H1 (cell line): ENCODE results near the gene FRK. TPM values are rescaled to one million over a fixed set of nuclear protein-coding genes. Genes with fewer than 3 reads are reported as not detected.

ENCODE experiments used
- CTCF ChIA-PET: fragments of 300-600 bp; sonication (Branson Sonifier 250); formaldehyde crosslinking; loops from one replicate; lab custom pipeline; 2021; ENCODE audit not compliant: partially characterized antibody; lab: Charles Lee
- POLR2A ChIA-PET: fragments of 300-600 bp; sonication (Branson Sonifier 250); formaldehyde crosslinking; loops from one replicate; lab custom pipeline; 2021; ENCODE audit warnings: inconsistent platforms; ENCODE audit not compliant: partially characterized antibody; lab: Charles Lee
- DNase-seq, 2 experiments: peaks; one replicate each; pipeline versions ENCODE4 v3.0.0 to v3.0.0-alpha.2; 2010 to 2022; ENCODE audit warnings: low spot score in 2 of 2, low read depth in 1 of 2, mixed read lengths in 1 of 2
- FAIRE-seq: peaks from 2 replicates; lab custom pipeline; 2011; peaks lifted over from hg19 to GRCh38; lab: Jason Lieb, UNC
- H2AFZ ChIP-seq: 2 replicates; pipeline ENCODE4 v1.8.1; 2012; ENCODE audit warnings: low read length, inconsistent platforms
- H2AK5ac ChIP-seq: 2 replicates; pipeline ENCODE4 v1.6.1; 2013; ENCODE audit warnings: low read depth, low read length
- H2BK120ac ChIP-seq: replicated peaks from 2 replicates; pipeline ENCODE3; 2013; ENCODE audit warnings: low read depth, low read length, inconsistent platforms
- H2BK12ac ChIP-seq: 2 replicates; pipeline ENCODE4 v1.6.1; 2013; ENCODE audit warnings: low read depth, low read length
- H2BK15ac ChIP-seq: 2 replicates; pipeline ENCODE4 v1.6.1; 2013; ENCODE audit warnings: low read length
- H2BK20ac ChIP-seq: 2 replicates; pipeline ENCODE4 v1.6.1; 2013; ENCODE audit warnings: low read length
- H2BK5ac ChIP-seq: 2 replicates; pipeline ENCODE4 v1.6.1; 2013; ENCODE audit warnings: low read depth, low read length
- H3K14ac ChIP-seq: 2 replicates; pipeline ENCODE4 v1.6.1; 2013; ENCODE audit warnings: inconsistent platforms; ENCODE audit not compliant: insufficient read length
- H3K18ac ChIP-seq: 2 replicates; pipeline ENCODE4 v1.6.1; 2013; ENCODE audit warnings: low read length; ENCODE audit errors: extremely low read depth
- H3K23ac ChIP-seq: 2 replicates; pipeline ENCODE4 v1.6.1; 2013; ENCODE audit warnings: inconsistent platforms; ENCODE audit not compliant: insufficient read length
- H3K23me2 ChIP-seq: 2 replicates; pipeline ENCODE4 v1.6.1; 2013; ENCODE audit warnings: low read depth, low read length
- H3K27ac ChIP-seq: 2 replicates; pipeline ENCODE4 v1.6.1; 2011; ENCODE audit warnings: low read depth, low read length, inconsistent platforms
- H3K27me3 ChIP-seq, 4 experiments: replicated peaks in 1 of 4; 1 replicate in 1 of 4; 2 replicates in 3 of 4; pipeline versions ENCODE4 v1.6.1 to v1.8.1; 2011 to 2013; ENCODE audit warnings: low read length in 3 of 4, mild to moderate bottlenecking in 3 of 4, inconsistent platforms in 2 of 4, mixed read lengths in 2 of 4, moderate library complexity in 1 of 4; ENCODE audit not compliant: control insufficient read depth in 3 of 4, insufficient read depth in 3 of 4; ENCODE audit errors: extremely low read depth in 1 of 4
- H3K36me3 ChIP-seq, 4 experiments: 2 replicates each; pipeline versions ENCODE4 v1.6.1 to v1.8.1; 2011 to 2013; ENCODE audit warnings: mild to moderate bottlenecking in 4 of 4, low read length in 3 of 4, moderate library complexity in 2 of 4, control low read depth in 1 of 4, inconsistent platforms in 1 of 4; ENCODE audit not compliant: insufficient read depth in 4 of 4, control insufficient read depth in 2 of 4
- H3K4ac ChIP-seq: replicated peaks from 2 replicates; pipeline ENCODE3; 2013; ENCODE audit warnings: low read length, low read depth, mixed read lengths, inconsistent platforms; ENCODE audit not compliant: insufficient read length
- H3K4me1 ChIP-seq, 4 experiments: replicated peaks in 1 of 4; 1 replicate in 1 of 4; 2 replicates in 3 of 4; pipeline versions ENCODE4 v1.6.1 to v1.8.1; 2011 to 2013; ENCODE audit warnings: low read length in 3 of 4, inconsistent platforms in 2 of 4, mixed read lengths in 1 of 4; ENCODE audit not compliant: insufficient read depth in 4 of 4, control insufficient read depth in 3 of 4
- H3K4me2 ChIP-seq, 2 experiments: 2 replicates each; pipeline versions ENCODE4 v1.6.1 to v1.8.1; 2011 to 2013; ENCODE audit warnings: low read depth in 2 of 2, low read length in 2 of 2, control low read depth in 1 of 2, inconsistent platforms in 1 of 2, mild to moderate bottlenecking in 1 of 2; ENCODE audit not compliant: insufficient read depth in 1 of 2
- H3K4me3 ChIP-seq, 4 experiments: fragments of 200-600, 300-600 bp in 1 of 4; sonication (generic), shearing (Covaris generic), sonication (Bioruptor Twin) in 1 of 4; 2 replicates each; pipeline versions ENCODE4 v1.5.1 to v1.8.1; 2011 to 2016; ENCODE audit warnings: low read length in 4 of 4, low read depth in 3 of 4, control low read depth in 2 of 4, inconsistent platforms in 2 of 4, mild to moderate bottlenecking in 2 of 4, mixed read lengths in 1 of 4, moderate library complexity in 1 of 4; ENCODE audit not compliant: insufficient read depth in 2 of 4; ENCODE audit errors: extremely low read depth in 1 of 4
- H3K56ac ChIP-seq: replicated peaks from 2 replicates; pipeline ENCODE3; 2013; ENCODE audit warnings: low read depth, mild to moderate bottlenecking, mixed read lengths, low read length, inconsistent platforms; ENCODE audit not compliant: insufficient read length
- H3K79me1 ChIP-seq: 2 replicates; pipeline ENCODE4 v1.6.1; 2013; ENCODE audit warnings: low read depth, low read length, control low read depth
- H3K79me2 ChIP-seq, 2 experiments: 2 replicates each; pipeline versions ENCODE4 v1.6.1 to v1.8.1; 2012 to 2013; ENCODE audit warnings: low read length in 2 of 2, mild to moderate bottlenecking in 2 of 2, inconsistent platforms in 1 of 2; ENCODE audit not compliant: insufficient read depth in 2 of 2, control insufficient read depth in 1 of 2
- H3K9ac ChIP-seq, 4 experiments: replicated peaks in 1 of 4; 1 replicate in 1 of 4; 2 replicates in 3 of 4; pipeline versions ENCODE4 v1.6.1 to v1.8.1; 2011 to 2013; ENCODE audit warnings: low read depth in 3 of 4, low read length in 3 of 4, control low read depth in 2 of 4, mild to moderate bottlenecking in 2 of 4, moderate library complexity in 2 of 4, inconsistent platforms in 1 of 4; ENCODE audit errors: extremely low read depth in 1 of 4
- H3K9me3 ChIP-seq, 2 experiments: 2 replicates each; pipeline versions ENCODE4 v1.6.1 to v1.8.1; 2012 to 2013; ENCODE audit warnings: mild to moderate bottlenecking in 2 of 2, moderate library complexity in 2 of 2, control low read depth in 1 of 2, inconsistent platforms in 1 of 2, low read depth in 1 of 2, low read length in 1 of 2, mixed read lengths in 1 of 2; ENCODE audit not compliant: insufficient read depth in 2 of 2
- H4K20me1 ChIP-seq, 2 experiments: replicated peaks in 1 of 2; 2 replicates each; pipeline versions ENCODE3 to v1.8.1; 2011 to 2013; ENCODE audit warnings: inconsistent platforms in 2 of 2, low read length in 2 of 2, mild to moderate bottlenecking in 1 of 2; ENCODE audit not compliant: insufficient read depth in 2 of 2, control insufficient read depth in 1 of 2
- H4K5ac ChIP-seq: 2 replicates; pipeline ENCODE4 v1.6.1; 2013; ENCODE audit warnings: low read length, low read depth, mixed read lengths, inconsistent platforms; ENCODE audit not compliant: insufficient read length
- H4K8ac ChIP-seq: 2 replicates; pipeline ENCODE4 v1.8.0; 2013; ENCODE audit warnings: mild to moderate bottlenecking, moderate library complexity, low read length, inconsistent platforms; ENCODE audit not compliant: insufficient read depth; ENCODE audit errors: extremely low read depth
- H4K91ac ChIP-seq: replicated peaks from 2 replicates; pipeline ENCODE3; 2013; ENCODE audit warnings: low read length, mixed read lengths, inconsistent platforms; ENCODE audit not compliant: insufficient read length
- NANOG ChIP-seq: IDR thresholded peaks from 2 replicates; pipeline ENCODE4 v1.6.1; 2011; ENCODE audit warnings: low read length, low read depth, mild to moderate bottlenecking, inconsistent platforms; ENCODE audit not compliant: insufficient read depth, poor library complexity, severe bottlenecking
- NRF1 ChIP-seq: IDR thresholded peaks from 2 replicates; pipeline ENCODE4 v1.6.1; 2011; ENCODE audit warnings: mild to moderate bottlenecking, low read depth, low read length, improper control_type of control experiment
- POLR2AphosphoS5 ChIP-seq: IDR thresholded peaks from 2 replicates; pipeline ENCODE4 v1.6.1; 2011; ENCODE audit warnings: low read depth, low read length
- RAD21 ChIP-seq, 2 experiments: IDR thresholded peaks in 1 of 2; conservative IDR thresholded peaks in 1 of 2; 2 replicates each; pipeline ENCODE4 v1.6.1; 2011; ENCODE audit warnings: low read depth in 2 of 2, low read length in 2 of 2, improper control_type of control experiment in 1 of 2, inconsistent platforms in 1 of 2, mild to moderate bottlenecking in 1 of 2, moderate library complexity in 1 of 2
- RNF2 ChIP-seq: fragments of 200-900, 300-1000 bp; sonication (generic); IDR thresholded peaks from 2 replicates; pipeline ENCODE4 v1.7.1; 2016; ENCODE audit warnings: borderline replicate concordance, low read depth, mild to moderate bottlenecking, antibody characterized with exemption, low read length; ENCODE audit not compliant: poor library complexity, severe bottlenecking; ENCODE audit errors: missing control alignments
- SAP30 ChIP-seq: fragments of 300-600 bp; sonication (generic); IDR thresholded peaks from 2 replicates; pipeline ENCODE4 v1.7.1; 2012; ENCODE audit warnings: low read length, moderate library complexity, mild to moderate bottlenecking, inconsistent platforms; ENCODE audit not compliant: insufficient read depth, insufficient replicate concordance
- SP4 ChIP-seq: IDR thresholded peaks from 2 replicates; pipeline ENCODE4 v1.6.1; 2012; ENCODE audit warnings: low read length, inconsistent platforms
- SRF ChIP-seq: IDR thresholded peaks from 2 replicates; pipeline ENCODE4 v1.6.1; 2011; ENCODE audit warnings: mild to moderate bottlenecking, low read depth, low read length, moderate library complexity
- TAF7 ChIP-seq: optimal IDR thresholded peaks from 2 replicates; pipeline ENCODE3; 2011; ENCODE audit warnings: low read depth, mild to moderate bottlenecking, inconsistent platforms, low read length, moderate library complexity, borderline replicate concordance
- WGBS, 2 experiments: shearing (Covaris generic) in 1 of 2; methylation state at CpG; one replicate each; pipeline versions ENCODE4 v1.1.6 to v1.1.7; 2013 to 2015; ENCODE audit warnings: low lambda C conversion rate in 2 of 2, mixed read lengths in 2 of 2, inconsistent platforms in 1 of 2, low coverage in 1 of 2, missing lambda C conversion rate in 1 of 2; ENCODE audit not compliant: insufficient replicate concordance in 2 of 2, insufficient coverage in 1 of 2, insufficient read length in 1 of 2; ENCODE audit errors: extremely low coverage in 1 of 2, missing lambda C conversion rate in 1 of 2; 5-methylcytosine and 5-hydroxymethylcytosine counted together
- polyA plus RNA-seq, 7 experiments: library from polyadenylated mRNA; depleted of rRNA in 3 of 7; stranded (reverse) in 5 of 7; unstranded in 2 of 7; fragments of >200 nt in 5 of 7; fragments of 200-250 nt in 2 of 7; gene quantifications; 1 replicate in 5 of 7; 2 replicates in 1 of 7; 4 replicates in 1 of 7; pipeline versions ENCODE4 v1.2.1 to v1.2.3, GENCODE V29; 2011 to 2013; ENCODE audit warnings: missing spikeins in 2 of 7, mixed read lengths in 2 of 7
- total RNA-seq: library from RNA; stranded (reverse); fragmentation: NEBNext Ultra II Directional; extraction: Animal tissue kit (Norgen Biotek cat#: 25700); gene quantifications from 2 replicates; pipeline ENCODE4 v1.2.1, GENCODE V29; 2021

Gene FRK
- total and polyA plus RNA-seq, 2 of the 8 experiments (the other 6 are each of a cell fraction or from before 2014, with no cell fraction given), result 0.11 to 0.24 TPM

DNA sequence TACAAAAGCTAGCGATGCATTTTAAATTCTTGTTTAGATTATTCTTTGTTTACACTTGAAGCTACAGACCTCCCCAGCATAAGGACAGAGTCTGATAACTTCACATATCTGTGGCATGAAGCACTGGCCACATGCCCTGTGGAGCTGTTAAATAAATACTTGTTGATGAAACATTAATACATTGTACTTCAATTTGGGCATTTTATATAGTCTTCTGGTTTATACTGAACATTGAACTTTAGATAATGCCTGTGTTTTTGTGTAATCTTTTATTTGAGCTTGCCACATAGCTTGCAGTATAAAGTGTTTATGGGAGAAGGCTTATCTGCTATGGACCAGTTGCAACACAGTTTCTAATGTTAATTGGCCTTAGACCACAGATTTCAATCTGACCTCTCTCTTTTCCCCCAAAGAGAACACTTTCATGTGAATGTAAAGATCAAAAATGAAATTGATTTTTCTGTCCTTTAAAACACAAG, 48.2 kb downstream of the FRK start:
- Histone ChIP-seq H3K4me3 (no peak overlapping the region), H2BK12ac (no peak overlapping the region), H2BK5ac (no peak overlapping the region), H2AK5ac (no peak overlapping the region), H3K4me2 (no peak overlapping the region), H3K9me3 (no peaks in the 10 kb centered on the region), H3K79me1 (no peaks in the 10 kb centered on the region), H3K56ac (no peak overlapping the region), H3K14ac (no peak overlapping the region), H3K23me2 (no peaks in the 10 kb centered on the region), H3K4ac (no peak overlapping the region), H4K5ac (no peak overlapping the region), H2BK20ac (no peak overlapping the region), H2BK120ac (no peak overlapping the region), H3K79me2 (no peaks in the 10 kb centered on the region), H3K27me3 (no peaks in the 10 kb centered on the region), H2BK15ac (no peak overlapping the region), H3K36me3 (no peaks in the 10 kb centered on the region), H4K20me1 (no peaks in the 10 kb centered on the region), H2AFZ (no peak overlapping the region), H3K4me1 (peaks cover 0 to 6% (median 1%) of the 10 kb centered on the region in 4 experiments; a peak in 2 of 7 replicates), H4K91ac (no peak overlapping the region), H3K23ac (no peak overlapping the region), H3K18ac (no peak overlapping the region), H4K8ac (no peak overlapping the region), H3K9ac (no peak overlapping the region), H3K27ac (no peak overlapping the region)
- WGBS, 2 experiments, result 88% methylated on average over 1 of the region's 1 CpG; no CpG with 5 or more reads in 1 of the 2 experiments
- POLR2A ChIA-PET, result no interaction called here
- DNase-seq, result no peak
- no peak for TF ChIP-seq TAF7
- TF ChIP-seq RAD21 (IDR thresholded peaks at IDR 0.05 in 1 of 2, conservative IDR thresholded peaks at IDR 0.05 in 1 of 2; ENCODE audit: low read depth in 2 of 2, low read length in 2 of 2), result no peak
- TF ChIP-seq SP4, result no peak
- no peak for TF ChIP-seq RNF2
- no peak for TF ChIP-seq NANOG
- no peak for TF ChIP-seq SRF
- no peak for TF ChIP-seq SAP30
- no peak for TF ChIP-seq NRF1
- TF ChIP-seq POLR2AphosphoS5, result no peak
- CTCF ChIA-PET, result interaction anchor here (0.8 to 2.8 kb wide), 9 partner anchors 9 to 499 kb away, joined by 3 to 19 read pairs (median 5); partner anchors contain the start of gene CALHM5
- FAIRE-seq, result no peak
